Limb (tissue), 2 donors: ENCODE data around the gene ZNHIT2.

Experiments used
- DNase-seq, 2 donors: peaks; one replicate each; pipeline ENCODE4 v3.0.0-alpha.2; 2016; ENCODE audit errors: extremely low spot score in 2 of 2

Gene ZNHIT2

GRCh38 chr11:65107078-65107477 is 10.4 kb downstream of the ZNHIT2 start:
- DNase-seq = no peak

DNA sequence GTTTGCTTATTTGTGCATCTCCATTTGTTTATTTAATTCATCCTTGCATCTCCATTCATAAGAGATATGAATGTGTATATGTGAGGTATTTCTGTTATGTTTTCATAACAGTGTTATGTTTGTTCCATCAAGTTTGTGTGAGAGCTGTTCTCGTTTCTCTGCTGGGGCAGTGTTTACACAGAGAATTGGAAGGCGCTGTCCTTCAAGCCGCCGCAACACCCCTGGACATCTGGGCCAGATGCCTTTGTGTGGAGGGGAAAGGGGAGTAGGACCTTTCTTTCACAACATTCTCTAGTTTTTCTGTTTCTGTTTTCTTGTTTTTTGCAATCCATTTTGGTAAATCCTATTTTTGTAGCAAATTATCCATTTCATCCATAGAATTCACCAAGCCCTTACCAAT is 12.9 kb downstream of the ZNHIT2 start:
- no peak for DNase-seq

DNA sequence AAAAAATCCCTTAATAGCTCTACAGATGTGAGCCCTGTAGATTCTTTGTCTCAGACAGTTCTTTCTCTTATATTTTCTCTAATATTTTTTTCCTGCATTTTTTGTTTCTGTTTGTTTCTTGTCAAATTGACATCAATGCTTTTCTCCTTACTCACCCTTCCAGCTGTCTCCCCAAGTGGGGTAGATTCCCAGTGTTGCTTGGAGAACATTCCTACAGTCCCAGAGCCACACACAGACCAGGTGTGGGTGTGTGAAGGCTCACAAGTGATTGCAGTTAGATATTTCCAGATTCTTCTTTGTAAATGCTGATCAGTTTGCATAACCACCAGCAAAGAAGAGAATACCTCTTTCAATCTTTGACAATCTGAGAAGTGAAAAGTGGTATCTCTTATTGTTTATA is 14.0 kb downstream of the ZNHIT2 start:
- DNase-seq = no peak

- no peak for DNase-seq
Observed at GRCh38 chr11:65102142-65103095, 15.1 kb downstream of the ZNHIT2 start.

DNA sequence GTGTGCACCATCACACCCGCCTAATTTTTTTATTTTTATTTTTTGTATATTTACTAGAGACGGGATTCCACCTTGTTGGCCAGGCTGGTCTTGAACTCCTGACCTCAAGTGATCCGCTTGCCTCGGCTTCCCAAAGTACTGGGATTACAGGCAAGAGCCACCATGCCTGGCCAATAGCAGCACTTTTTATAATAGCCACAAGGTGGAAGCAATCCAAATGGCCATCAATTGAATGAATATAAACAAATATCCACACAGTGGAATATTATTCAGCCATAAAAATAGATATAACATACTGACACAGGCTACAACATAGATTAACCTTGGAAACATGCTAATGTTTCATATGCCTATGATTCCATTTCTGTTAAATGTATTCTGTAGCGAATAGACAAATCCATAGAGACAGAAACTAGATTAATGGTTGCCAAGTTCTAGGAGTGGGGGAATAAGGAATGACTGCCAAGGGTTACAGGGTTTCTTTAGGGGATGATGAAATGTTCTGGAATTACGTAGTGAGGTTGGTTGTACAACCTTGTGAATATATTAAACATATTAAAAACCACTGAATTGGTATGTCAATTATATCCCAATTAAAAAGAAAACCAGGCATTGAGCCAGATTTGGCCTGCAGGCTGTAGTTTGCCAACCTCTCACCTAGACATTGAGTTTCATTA is 16.7 kb downstream of the ZNHIT2 start:
- DNase-seq = no peak

DNA sequence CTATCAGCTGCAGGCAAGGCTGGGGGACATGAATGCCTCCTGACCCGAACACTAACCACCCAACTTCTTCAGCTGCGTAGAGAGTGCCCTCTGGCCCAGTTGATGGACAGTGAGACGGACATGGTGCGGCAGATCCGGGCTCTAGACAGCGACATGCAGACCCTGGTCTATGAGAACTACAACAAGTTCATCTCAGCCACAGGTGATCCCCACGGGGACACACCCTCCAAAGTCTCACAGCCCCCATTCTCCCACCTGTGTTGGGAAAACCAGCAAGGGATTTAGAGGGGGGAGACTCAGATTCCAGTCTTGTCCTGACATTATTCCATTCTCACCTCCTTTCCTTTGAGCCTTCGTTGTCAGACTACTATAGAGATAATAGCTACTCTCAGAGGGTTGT is 20.6 kb downstream of the ZNHIT2 start:
- DNase-seq = no peak

DNA sequence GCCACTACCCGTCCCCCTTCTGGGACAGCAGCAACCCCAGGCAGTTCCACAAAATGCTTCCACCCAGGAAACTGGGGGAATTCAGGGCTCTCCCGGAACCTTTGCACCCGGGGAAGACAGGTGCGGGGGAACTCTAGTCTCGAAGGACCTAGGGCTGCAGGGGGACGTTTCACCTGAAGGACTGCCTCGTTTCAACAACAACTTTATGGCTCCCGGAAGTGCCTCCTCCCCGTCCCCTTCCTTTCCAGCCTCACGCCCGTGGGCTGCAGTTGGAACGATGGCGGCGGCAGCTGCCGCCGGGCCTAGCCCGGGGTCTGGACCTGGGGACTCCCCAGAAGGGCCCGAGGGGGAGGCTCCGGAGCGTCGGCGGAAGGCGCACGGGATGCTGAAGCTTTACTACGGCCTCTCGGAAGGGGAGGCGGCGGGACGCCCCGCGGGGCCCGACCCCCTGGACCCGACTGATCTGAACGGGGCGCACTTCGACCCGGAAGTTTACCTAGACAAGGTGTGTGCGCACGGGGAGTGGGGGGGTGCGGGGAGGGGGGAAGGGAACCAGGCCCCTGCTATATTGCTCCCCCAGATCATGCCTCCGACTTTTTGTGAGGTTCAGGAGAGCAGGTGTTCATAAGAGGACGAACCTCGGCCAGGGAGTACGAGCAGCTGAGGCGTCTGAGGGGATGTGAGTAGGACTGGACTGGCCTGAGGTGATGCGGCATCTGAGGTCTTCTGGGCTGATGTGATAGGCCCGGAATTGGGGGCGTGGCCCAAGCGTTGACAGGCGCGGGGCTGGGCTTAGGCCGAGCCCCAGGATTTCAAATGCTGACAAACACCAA is 21.3 kb downstream of the ZNHIT2 start, which contains the start of gene VPS51:
VPS51 (plus strand) TSS at position 241 of the 833 bp plus-strand sequence; CDS start at position 278, 37 bp downstream.
- DNase-seq = peak; percentile 87 to 91

- DNase-seq = no peak
Observed at GRCh38 chr11:65095427-65095826, 22.1 kb downstream of the ZNHIT2 start.

DNA sequence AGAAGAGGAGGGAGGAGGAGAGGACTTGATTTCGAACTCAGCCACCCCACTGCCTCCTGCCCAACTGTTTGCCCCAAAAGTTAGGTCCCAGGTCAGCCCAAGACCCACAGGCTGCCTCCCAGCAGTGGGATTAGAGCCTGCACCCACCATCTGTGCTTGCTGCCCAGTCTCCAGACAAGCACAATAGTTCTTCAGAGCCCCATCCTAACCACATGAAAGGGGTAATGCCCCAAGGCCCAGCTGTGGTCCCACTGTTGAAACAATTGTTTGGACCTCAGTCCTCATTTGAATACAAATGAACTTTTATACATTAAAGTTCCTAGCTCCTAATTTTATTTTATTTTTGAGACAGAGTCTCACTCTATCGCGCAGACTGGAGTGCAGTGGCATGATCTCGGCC is 26.9 kb downstream of the ZNHIT2 start:
- DNase-seq = no peak

- DNase-seq = no peak
Observed at GRCh38 chr11:65089621-65090020, 27.9 kb downstream of the ZNHIT2 start.

DNA sequence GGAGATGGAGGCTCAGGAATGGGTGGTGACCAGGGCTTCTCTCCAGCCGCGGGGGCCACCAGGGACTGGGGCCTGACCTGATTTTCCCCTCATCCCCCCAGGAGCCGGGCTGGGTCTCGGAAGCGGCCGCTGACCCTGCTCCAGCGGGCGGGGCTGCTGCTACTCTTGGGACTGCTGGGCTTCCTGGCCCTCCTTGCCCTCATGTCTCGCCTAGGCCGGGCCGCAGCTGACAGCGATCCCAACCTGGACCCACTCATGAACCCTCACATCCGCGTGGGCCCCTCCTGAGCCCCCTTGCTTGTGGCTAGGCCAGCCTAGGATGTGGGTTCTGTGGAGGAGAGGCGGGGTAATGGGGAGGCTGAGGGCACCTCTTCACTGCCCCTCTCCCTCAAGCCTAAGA is 29.7 kb downstream of the ZNHIT2 start:
- DNase-seq = no peak

- DNase-seq = no peak
Observed at GRCh38 chr11:65087216-65087615, 30.3 kb downstream of the ZNHIT2 start.

GRCh38 chr11:65086809-65087208 is 30.7 kb downstream of the ZNHIT2 start:
- DNase-seq = no peak

DNA sequence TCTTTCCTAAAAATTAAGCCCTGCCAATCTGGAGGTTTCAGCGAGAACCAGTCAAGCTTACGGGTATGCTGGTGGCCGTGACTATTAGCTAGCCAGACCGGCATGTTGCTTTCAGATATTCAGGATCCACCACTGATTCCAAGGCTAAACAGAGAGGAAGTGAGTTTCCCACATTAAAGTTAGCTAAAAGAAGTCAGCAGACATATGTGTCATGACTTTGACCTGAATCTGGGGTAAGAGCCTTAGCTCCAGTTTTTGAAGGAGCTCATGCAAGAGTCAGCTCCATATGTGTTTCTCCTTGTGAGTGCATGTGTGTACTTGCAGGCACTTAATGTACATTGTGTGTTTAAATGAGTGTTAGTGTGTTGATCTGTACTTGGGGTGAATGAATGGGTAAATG is 32.1 kb downstream of the ZNHIT2 start:
- no peak for DNase-seq

DNA sequence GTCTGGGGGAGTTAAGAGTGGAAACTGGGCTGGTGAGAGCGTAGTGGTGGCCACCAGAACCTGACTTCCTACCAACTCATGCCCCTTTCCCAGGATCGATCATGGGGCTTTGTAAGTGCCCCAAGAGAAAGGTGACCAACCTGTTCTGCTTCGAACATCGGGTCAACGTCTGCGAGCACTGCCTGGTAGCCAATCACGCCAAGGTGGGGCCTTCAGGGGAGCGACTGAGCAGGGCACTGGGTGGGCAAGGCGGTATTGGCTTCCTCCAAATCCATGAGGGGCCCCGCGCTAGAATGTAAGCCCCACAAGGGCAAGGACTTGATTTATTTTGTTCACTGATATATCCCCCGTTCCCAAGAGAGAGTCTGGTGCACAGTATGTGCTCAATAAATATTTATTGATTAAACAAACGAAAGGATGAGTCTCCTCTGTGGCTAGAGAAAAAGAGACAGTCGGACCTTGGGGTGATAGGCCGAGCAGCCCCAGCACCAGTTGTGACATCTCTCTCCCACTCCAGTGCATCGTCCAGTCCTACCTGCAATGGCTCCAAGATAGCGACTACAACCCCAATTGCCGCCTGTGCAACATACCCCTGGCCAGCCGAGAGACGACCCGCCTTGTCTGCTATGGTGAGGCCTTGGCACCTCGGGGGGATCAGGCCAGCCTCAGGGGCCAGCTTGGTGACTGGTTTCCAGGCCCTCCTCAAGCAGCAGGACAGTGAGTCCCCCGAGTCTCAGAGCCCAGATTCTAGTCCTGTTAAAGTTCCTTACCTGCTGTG is 32.7 kb downstream of the ZNHIT2 start:
- no peak for DNase-seq

GRCh38 chr11:65083834-65084597 is 33.5 kb downstream of the ZNHIT2 start, which contains the start of the genes CDCA5 and ZFPL1:
TSS of gene CDCA5 (minus strand) at chr11:65084040. CDS start at chr11:65083978, 62 bp downstream.
TSS of gene ZFPL1 (plus strand) at chr11:65084222. CDS start at chr11:65084699, 477 bp downstream.
- DNase-seq = peak; percentile 98

GRCh38 chr11:65083134-65083833 is 34.2 kb downstream of the ZNHIT2 start:
- DNase-seq = no peak

- DNase-seq = no peak
Observed at GRCh38 chr11:65078786-65079342, 38.6 kb downstream of the ZNHIT2 start.

DNA sequence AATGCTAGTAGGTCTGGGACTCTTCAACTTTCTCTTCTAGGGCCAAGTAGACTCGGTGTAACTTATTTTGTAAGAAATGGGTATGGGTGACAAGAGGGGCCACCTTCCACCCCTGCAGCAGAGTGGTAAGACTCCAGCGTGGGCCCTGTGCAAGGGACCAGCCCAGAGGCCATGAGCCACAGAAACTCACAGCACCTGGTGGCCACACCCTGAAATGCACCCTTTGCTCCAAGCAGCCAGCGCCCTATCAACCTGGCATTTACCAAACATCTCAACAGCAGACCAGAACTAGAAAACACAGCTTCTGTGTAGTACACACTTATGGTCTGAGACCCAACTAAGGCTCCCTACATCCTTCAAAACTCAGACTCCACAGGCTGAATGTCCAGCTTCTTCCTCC is 39.4 kb downstream of the ZNHIT2 start:
- DNase-seq = no peak
